Measurements from ENCODE around the gene EFCAB12. TPM values are rescaled to one million over a fixed set of nuclear protein-coding genes. Genes with fewer than 3 reads are reported as not detected.

The EFCAB12 gene
- total RNA-seq, 1 experiment from 2014 or later: 0.54 TPM

GRCh38 chr3:129357616-129358015, 70.8 kb downstream of the EFCAB12 start:
- ATAC-seq (no peak), DNase-seq (ENCODE audit: low read depth, low spot score) (no peak)
- no peak for TF ChIP-seq REST (IDR thresholded peaks at IDR 0.05; ENCODE audit: insufficient read depth in 1 of 2, low read depth in 2 of 2, low read length in 1 of 2)
- TF ChIP-seq SIN3A (IDR thresholded peaks at IDR 0.05; ENCODE audit: borderline replicate concordance, insufficient read depth, low read depth, low read length): no peak
- TF ChIP-seq TCF7L2 (IDR thresholded peaks at IDR 0.05; ENCODE audit: low read depth, low read length): no peak
- no peak for TF ChIP-seq CTCF (IDR thresholded peaks at IDR 0.05)
- no peak for TF ChIP-seq POLR2AphosphoS5 (IDR thresholded peaks at IDR 0.05; ENCODE audit: low read depth, low read length)
- ChIA-PET CTCF (no interaction called here), POLR2A (no interaction called here)
- no TSS peak for BruUV-seq (replicated peaks)
- H3K36me3 ChIP-seq (ENCODE audit: control insufficient read depth, insufficient read depth, low read length): no peaks in the 10 kb centered on the region
- no peaks in the 10 kb centered on the region for H3K9me3 ChIP-seq (ENCODE audit: control insufficient read depth, insufficient read depth, low read depth, low read length)
- H3K27me3 ChIP-seq (ENCODE audit: control insufficient read depth, insufficient read depth, low read length): no peaks in the 10 kb centered on the region
- H3K4me3 ChIP-seq (ENCODE audit: low read depth in 2 of 2, low read length in 2 of 2): no peak overlapping the region
- no peak overlapping the region for H3K27ac ChIP-seq (ENCODE audit: low read length)
- H3K4me1 ChIP-seq (ENCODE audit: control insufficient read depth, insufficient read depth, low read length): no peaks in the 10 kb centered on the region; the same call in 1 of the 2 replicates
- in situ Hi-C loops (cut with HindIII; ENCODE audit: low pct_unique_long_range_greater_than_20kb, low sequenced_read_pairs): no loop called here
- intact Hi-C loops (cut with micrococcal nuclease; ENCODE audit: unreplicated experiment): no loop called here

- ChIA-PET CTCF (no interaction called here), POLR2A (no interaction called here)
- Histone ChIP-seq H3K4me3 (ENCODE audit: low read depth in 2 of 2, low read length in 2 of 2) (no peak overlapping the region), H3K27me3 (ENCODE audit: control insufficient read depth, insufficient read depth, low read length) (no peaks in the 10 kb centered on the region), H3K9me3 (ENCODE audit: control insufficient read depth, insufficient read depth, low read depth, low read length) (no peaks in the 10 kb centered on the region), H3K36me3 (ENCODE audit: control insufficient read depth, insufficient read depth, low read length) (no peaks in the 10 kb centered on the region), H3K27ac (ENCODE audit: low read length) (no peak overlapping the region), H3K4me1 (ENCODE audit: control insufficient read depth, insufficient read depth, low read length) (no peaks in the 10 kb centered on the region; the same call in 1 of the 2 replicates)
- intact Hi-C loops (cut with micrococcal nuclease; ENCODE audit: unreplicated experiment): no loop called here
- in situ Hi-C loops (cut with HindIII; ENCODE audit: low pct_unique_long_range_greater_than_20kb, low sequenced_read_pairs): no loop called here
- no TSS peak for BruUV-seq (replicated peaks)
- ATAC-seq (no peak), DNase-seq (ENCODE audit: low read depth, low spot score) (no peak)
- no peak for TF ChIP-seq SIN3A (IDR thresholded peaks at IDR 0.05; ENCODE audit: borderline replicate concordance, insufficient read depth, low read depth, low read length)
Measured at GRCh38 chr3:129356756-129357425, 71.5 kb downstream of the EFCAB12 start.

- Histone ChIP-seq H3K27ac (ENCODE audit: low read length) (no peak overlapping the region), H3K4me1 (ENCODE audit: control insufficient read depth, insufficient read depth, low read length) (no peaks in the 10 kb centered on the region), H3K9me3 (ENCODE audit: control insufficient read depth, insufficient read depth, low read depth, low read length) (no peaks in the 10 kb centered on the region), H3K27me3 (ENCODE audit: control insufficient read depth, insufficient read depth, low read length) (no peaks in the 10 kb centered on the region), H3K4me3 (ENCODE audit: low read depth in 2 of 2, low read length in 2 of 2) (no peak overlapping the region), H3K36me3 (ENCODE audit: control insufficient read depth, insufficient read depth, low read length) (no peaks in the 10 kb centered on the region)
- TF ChIP-seq CTCF (IDR thresholded peaks at IDR 0.05) (no peak), REST (IDR thresholded peaks at IDR 0.05; ENCODE audit: insufficient read depth in 1 of 2, low read depth in 2 of 2, low read length in 1 of 2) (no peak), POLR2AphosphoS5 (IDR thresholded peaks at IDR 0.05; ENCODE audit: low read depth, low read length) (no peak)
- ChIA-PET POLR2A (no interaction called here), CTCF (interaction anchor here (2.0 kb wide), 1 partner anchor 30 kb away, joined by 5 read pairs; no protein-coding TSS in a partner anchor)
- in situ Hi-C loops (cut with HindIII; ENCODE audit: low pct_unique_long_range_greater_than_20kb, low sequenced_read_pairs) (no loop called here), intact Hi-C loops (cut with micrococcal nuclease; ENCODE audit: unreplicated experiment) (no loop called here)
- DNase-seq (ENCODE audit: low read depth, low spot score): no peak
- no peak for ATAC-seq
- no TSS peak for BruUV-seq (replicated peaks)
Measured at GRCh38 chr3:129353589-129353941, 74.9 kb downstream of the EFCAB12 start.

All from Panc1 (cell line).